GOT3 (cell line): ENCODE results near the gene ZNF860.
"Not testable (repeated sequence)": the region's sequence is repeated elsewhere in the genome, so short reads cannot be mapped to it uniquely, and the experiment has no call there.

Experiments
- DNase-seq: peaks from one replicate; lab custom pipeline; 2025; ENCODE audit warnings: mixed read lengths; lab: John Stamatoyannopoulos, UW

ZNF860 gene

GRCh38 chr3:31960793-31961431 is 20.6 kb upstream of the ZNF860 start:
- no peak for DNase-seq

- no peak for DNase-seq
These were observed 18.7 kb upstream of the ZNF860 start for GRCh38 chr3:31962801-31963205.

GRCh38 chr3:31966978-31967591 is 14.5 kb upstream of the ZNF860 start:
- DNase-seq, result no peak

GRCh38 chr3:31967592-31967991 is 14.0 kb upstream of the ZNF860 start:
- DNase-seq, result no peak

GRCh38 chr3:31968369-31968926 is 13.1 kb upstream of the ZNF860 start:
- DNase-seq, result no peak

- DNase-seq, result no peak
These were observed 12.6 kb upstream of the ZNF860 start for GRCh38 chr3:31968927-31969418.

- DNase-seq, result no peak
These were observed 9.9 kb upstream of the ZNF860 start for GRCh38 chr3:31971607-31972006.

GRCh38 chr3:31973081-31973480 is 8.5 kb upstream of the ZNF860 start:
- no peak for DNase-seq

- no peak for DNase-seq
These were observed 7.7 kb upstream of the ZNF860 start for GRCh38 chr3:31973837-31974236.

GRCh38 chr3:31974471-31974870 is 7.1 kb upstream of the ZNF860 start:
- no peak for DNase-seq

- DNase-seq, result no peak
These were observed 6.6 kb upstream of the ZNF860 start for GRCh38 chr3:31974964-31975363.

- DNase-seq, result no peak
These were observed 5.2 kb upstream of the ZNF860 start for GRCh38 chr3:31976302-31976701.

- DNase-seq, result no peak
These were observed 3.8 kb upstream of the ZNF860 start for GRCh38 chr3:31977736-31978135.

GRCh38 chr3:31978553-31978952 is 3.0 kb upstream of the ZNF860 start:
- DNase-seq, result no peak

- no peak for DNase-seq
These were observed 2.4 kb upstream of the ZNF860 start for GRCh38 chr3:31979001-31979697.

GRCh38 chr3:31980530-31981205 is 882 bp upstream of the ZNF860 start:
- no peak for DNase-seq

GRCh38 chr3:31984321-31984720 is 2.8 kb downstream of the ZNF860 start:
- no peak for DNase-seq

GRCh38 chr3:31985831-31986230 is 4.3 kb downstream of the ZNF860 start:
- DNase-seq, result no peak

GRCh38 chr3:31988271-31988670 is 6.7 kb downstream of the ZNF860 start:
- DNase-seq, result no peak

GRCh38 chr3:31992995-31993394 is 11.4 kb downstream of the ZNF860 start:
- not testable (repeated sequence) for DNase-seq

GRCh38 chr3:31993843-31994242 is 12.3 kb downstream of the ZNF860 start:
- no peak for DNase-seq

GRCh38 chr3:31995026-31995425 is 13.5 kb downstream of the ZNF860 start:
- not testable (repeated sequence) for DNase-seq
